RWPE1 (cell line): ENCODE measurements around the gene PRXL2B.
"Not testable (repeated sequence)": the region's sequence is repeated elsewhere in the genome, so short reads cannot be mapped to it uniquely, and the experiment has no call there.

Experiments used
- CTCF ChIA-PET: fragments of 350-600 bp; sonication (Branson Sonifier 250); formaldehyde crosslinking; extraction: SDS; loops from one replicate; lab custom pipeline; 2021; lab: Yijun Ruan, JAX
- POLR2A ChIA-PET: fragments of 400-600 bp; formaldehyde crosslinking; extraction: SDS; loops from one replicate; lab custom pipeline; 2020; ENCODE audit warnings: antibody characterized with exemption; ENCODE audit not compliant: low non-redundant PET; lab: Yijun Ruan, JAX
- DNase-seq: peaks from one replicate; pipeline ENCODE4 v3.0.0; 2012; ENCODE audit warnings: low spot score
- H3K27ac ChIP-seq: fragments of 450-650 bp; 2 replicates; pipeline ENCODE4 v1.5.1; 2017
- CTCF ChIP-seq: fragments of 450-650 bp; conservative IDR thresholded peaks from 2 replicates; pipeline ENCODE4 v1.5.1; 2017; ENCODE audit warnings: low read depth, mild to moderate bottlenecking

PRXL2B gene

GRCh38 chr1:2564815-2565374 lies 21.7 kb upstream of the PRXL2B start:
- ChIA-PET CTCF (interaction anchor here (0.6 to 0.7 kb wide), 2 partner anchors 50 to 874 kb away, joined by 3 to 4 read pairs; no protein-coding TSS in a partner anchor), POLR2A (interaction anchor here (1.1 kb wide), 1 partner anchor 21 kb away, joined by 4 read pairs; no protein-coding TSS in a partner anchor)
- DNase-seq: no peak
- H3K27ac ChIP-seq: no peak overlapping the region
- no peak for TF ChIP-seq CTCF

- H3K27ac ChIP-seq: no peak overlapping the region
- ChIA-PET CTCF (no interaction called here), POLR2A (no interaction called here)
- no peak for DNase-seq
- no peak for TF ChIP-seq CTCF
Measured at GRCh38 chr1:2566101-2567045, 20.2 kb upstream of the PRXL2B start.

GRCh38 chr1:2567083-2567679 lies 19.4 kb upstream of the PRXL2B start:
- CTCF ChIA-PET: no interaction called here
- POLR2A ChIA-PET: no interaction called here

GRCh38 chr1:2568187-2568816 lies 18.3 kb upstream of the PRXL2B start:
- DNase-seq, CTCF ChIA-PET, H3K27ac ChIP-seq, POLR2A ChIA-PET: not testable (repeated sequence)

More at GRCh38 chr1:2567083-2567679, 19.4 kb upstream of the PRXL2B start:
- no peak overlapping the region for H3K27ac ChIP-seq
- TF ChIP-seq CTCF: no peak
- no peak for DNase-seq

- POLR2A ChIA-PET: no interaction called here
- TF ChIP-seq CTCF: no peak
- CTCF ChIA-PET: no interaction called here
- DNase-seq: no peak
- no peak overlapping the region for H3K27ac ChIP-seq
Measured at GRCh38 chr1:2569060-2569459, 17.5 kb upstream of the PRXL2B start.

GRCh38 chr1:2569703-2570102 lies 16.9 kb upstream of the PRXL2B start:
- POLR2A ChIA-PET, H3K27ac ChIP-seq, CTCF ChIA-PET: not testable (repeated sequence)

GRCh38 chr1:2570332-2570731 lies 16.2 kb upstream of the PRXL2B start:
- ChIA-PET POLR2A (no interaction called here), CTCF (no interaction called here)
- no peak overlapping the region for H3K27ac ChIP-seq
- DNase-seq: no peak
- no peak for TF ChIP-seq CTCF

More at GRCh38 chr1:2569703-2570102, 16.9 kb upstream of the PRXL2B start:
- not testable (repeated sequence) for DNase-seq
